ENCODE results near the gene MTURN.

GRCh38 chr7:30180718-30181117, 45.9 kb downstream of the MTURN start:
- no peak for TF ChIP-seq EZH2 (IDR thresholded peaks at IDR 0.05; ENCODE audit: borderline replicate concordance, low read length)
- no peak for TF ChIP-seq CTCF (IDR thresholded peaks at IDR 0.05; ENCODE audit: low read length)

Measured in OCI-LY1 (cell line).